Motor neuron (in vitro differentiated cells): ENCODE data around the gene TMEM259. TPM values are rescaled to one million over a fixed set of nuclear protein-coding genes. Genes with fewer than 3 reads are reported as not detected.
A peak's percentile ranks its signal among the peaks of the same experiment; 100 is the strongest.

Source experiments
- ATAC-seq, 8 experiments: fragments of 200-7000 bp; cut with Tn5 transposase; replicated peaks in 6 of 8; 2 replicates each; pipeline ENCODE4 v1.8.0; 2021; ENCODE audit warnings: mild to moderate bottlenecking in 8 of 8, moderate library complexity in 8 of 8
- H3K27ac ChIP-seq, 2 donors: fragments of 250-450 bp; sonication (Bioruptor Pico); 2 replicates each; pipeline ENCODE4 v1.9.0; 2021; ENCODE audit warnings: antibody characterized with exemption in 2 of 2, mild to moderate bottlenecking in 2 of 2, moderate library complexity in 1 of 2
- H3K4me1 ChIP-seq, 2 donors: fragments of 250-450 bp; sonication (Bioruptor Pico); replicated peaks in 1 of 2; 2 replicates each; pipeline ENCODE4 v1.6.1; 2021; ENCODE audit warnings: antibody characterized with exemption in 2 of 2, mild to moderate bottlenecking in 2 of 2, moderate library complexity in 1 of 2
- H3K4me3 ChIP-seq, 5 donors: fragments of 250-450 bp; sonication (Bioruptor Pico); 2 replicates each; pipeline ENCODE4 v1.9.0; 2021; ENCODE audit warnings: antibody characterized with exemption in 5 of 5, mild to moderate bottlenecking in 5 of 5, moderate library complexity in 4 of 5
- WGBS, 10 experiments: fragments of 450-650 bp; shearing (Covaris generic); methylation state at CpG; one replicate each; pipeline ENCODE4 v1.0.0; 2022; 5-methylcytosine and 5-hydroxymethylcytosine counted together
- in situ Hi-C, 9 experiments: fragments of 400-800 bp; cut with MboI; loops; one replicate each; pipeline ENCODE4 v1.15.0; 2021; ENCODE audit warnings: low sequenced_read_pairs in 9 of 9, low pct_unique_long_range_greater_than_20kb in 2 of 9; ENCODE audit not compliant: unreplicated experiment in 9 of 9
- total RNA-seq, 8 experiments: library from RNA; unstranded; fragments of 300-600 nt; gene quantifications; 2 replicates each; pipeline versions ENCODE4 v1.2.3 to v1.2.4, GENCODE V29; 2022

TMEM259 gene
- total RNA-seq, 8 experiments from 2014 or later = 59.4 to 125 (median 87.8) TPM

DNA sequence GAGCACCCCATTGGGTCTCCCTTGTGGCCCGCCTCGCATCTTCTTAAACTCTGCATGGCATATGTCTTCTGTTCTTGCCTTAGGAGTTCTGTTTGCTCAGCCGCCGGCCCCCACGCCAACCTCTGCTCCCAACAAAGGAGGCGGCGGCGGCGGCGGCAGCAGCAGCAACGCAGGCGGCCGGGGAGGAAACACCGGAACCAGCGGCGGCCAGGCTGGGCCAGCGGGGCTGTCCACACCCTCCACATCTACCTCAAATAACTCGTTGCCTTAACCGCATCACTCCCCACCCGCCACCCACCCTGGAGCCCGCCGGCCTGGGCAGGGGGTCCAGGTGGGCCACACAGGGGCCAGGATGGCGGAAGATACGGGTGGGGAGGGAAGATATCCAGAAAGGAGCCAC is 49.1 kb downstream of the TMEM259 start:
- Histone ChIP-seq H3K4me1 (peaks cover 3 to 6% of the 10 kb centered on the region in 2 donors), H3K27ac (no peak overlapping the region), H3K4me3 (no peak overlapping the region)
- 80 to 100% methylated on average over 1 to 2 of the region's 24 CpGs; no CpG with 5 or more reads in 8 of the 10 experiments for WGBS, 10 experiments
- in situ Hi-C loops = no loop called here
- ATAC-seq = no peak

GRCh38 chr19:970695-971094 is 50.2 kb downstream of the TMEM259 start:
- Histone ChIP-seq H3K4me1 (peaks cover 3 to 6% of the 10 kb centered on the region in 2 donors), H3K4me3 (no peak overlapping the region), H3K27ac (no peak overlapping the region)
- WGBS, 10 experiments = 80 to 100% (median 96%) methylated on average over 1 to 12 of the region's 14 CpGs; no CpG with 5 or more reads in 1 of the 10 experiments
- ATAC-seq = peak in 2 of 8 experiments; percentile 39 to 59
- in situ Hi-C loops = no loop called here

DNA sequence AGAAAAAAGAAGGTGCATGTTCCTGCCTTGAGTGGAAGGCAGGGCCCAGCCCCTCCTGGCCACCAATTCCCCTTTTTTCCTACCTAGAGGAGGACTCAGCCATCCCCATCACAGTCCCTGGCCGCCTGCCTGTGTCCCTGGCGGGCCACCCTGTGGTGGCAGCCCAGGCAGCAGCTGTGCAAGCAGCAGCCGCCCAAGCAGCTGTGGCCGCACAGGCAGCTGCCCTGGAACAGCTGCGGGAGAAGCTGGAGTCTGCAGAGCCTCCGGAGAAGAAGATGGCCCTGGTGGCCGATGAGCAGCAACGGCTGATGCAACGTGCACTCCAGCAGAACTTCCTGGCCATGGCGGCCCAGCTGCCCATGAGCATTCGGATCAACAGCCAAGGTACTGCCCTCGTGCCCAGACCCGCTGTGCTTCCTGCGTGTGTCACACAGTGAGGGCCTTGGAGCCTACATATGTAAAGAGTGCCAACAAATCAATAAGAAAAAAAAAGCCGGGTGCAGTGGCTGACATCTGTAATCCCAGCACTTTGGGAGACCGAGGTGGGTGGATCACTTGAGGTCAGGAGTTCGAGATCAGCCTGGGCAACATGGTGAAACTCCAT is 54.3 kb downstream of the TMEM259 start:
- no peak overlapping the region for H3K4me3 ChIP-seq
- in situ Hi-C loops = no loop called here
- peaks cover 0 to 11% of the 10 kb centered on the region in 2 donors for H3K4me1 ChIP-seq
- 81 to 100% (median 91%) methylated on average over 2 to 10 of the region's 17 CpGs; no CpG with 5 or more reads in 4 of the 10 experiments for WGBS, 10 experiments
- H3K27ac ChIP-seq = no peak overlapping the region
- no peak for ATAC-seq

DNA sequence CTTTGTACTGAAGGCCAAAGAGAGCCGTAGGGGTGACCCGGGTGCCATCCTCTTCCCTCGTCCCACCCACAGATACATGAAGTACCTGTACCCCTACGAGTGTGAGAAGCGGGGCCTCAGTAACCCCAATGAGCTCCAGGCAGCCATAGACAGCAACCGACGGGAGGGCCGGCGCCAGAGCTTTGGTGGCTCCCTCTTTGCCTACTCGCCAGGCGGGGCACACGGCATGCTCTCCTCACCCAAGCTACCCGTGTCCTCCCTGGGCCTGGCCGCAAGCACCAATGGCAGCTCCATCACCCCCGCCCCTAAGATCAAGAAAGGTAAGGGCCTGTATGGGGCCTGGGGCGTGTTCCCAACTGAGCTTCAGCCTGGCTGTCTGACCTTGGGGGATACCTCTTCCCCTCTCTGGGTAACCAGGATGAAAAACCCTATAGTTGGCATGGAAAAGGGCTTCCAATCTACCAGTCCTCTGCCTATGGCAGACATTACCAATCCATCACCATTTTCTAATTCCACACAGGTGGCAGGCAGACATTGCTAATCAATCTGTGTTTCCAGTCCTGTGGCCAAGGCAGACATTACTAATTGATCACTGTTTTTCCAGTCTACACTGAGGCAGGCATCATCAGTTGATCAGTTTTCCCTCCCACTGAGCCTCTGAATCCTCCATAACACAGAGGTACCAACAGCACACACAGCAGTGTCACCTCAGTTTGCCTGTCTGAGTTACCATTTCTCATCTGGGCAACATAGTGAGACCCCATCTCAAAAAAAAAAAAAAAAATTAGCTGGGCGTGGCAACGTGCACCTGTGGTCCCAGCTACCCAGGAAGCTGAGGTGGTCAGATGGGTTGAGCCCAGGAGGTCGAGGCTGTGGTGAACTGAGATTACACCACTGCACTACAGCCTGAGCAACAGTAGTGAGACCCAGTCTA is 55.9 kb downstream of the TMEM259 start:
- WGBS, 10 experiments = 88 to 100% (median 100%) methylated on average over 1 to 9 of the region's 19 CpGs; no CpG with 5 or more reads in 4 of the 10 experiments
- Histone ChIP-seq H3K4me1 (peaks cover 0 to 22% of the 10 kb centered on the region in 2 donors), H3K4me3 (no peak overlapping the region), H3K27ac (no peak overlapping the region)
- ATAC-seq = no peak
- in situ Hi-C loops = no loop called here

- H3K4me1 ChIP-seq = peaks cover 0 to 22% of the 10 kb centered on the region in 2 donors
- in situ Hi-C loops = no loop called here
- WGBS, 10 experiments = 80 to 100% methylated on average over 1 to 6 of the region's 16 CpGs; no CpG with 5 or more reads in 8 of the 10 experiments
- H3K27ac ChIP-seq = no peak overlapping the region
- H3K4me3 ChIP-seq = no peak overlapping the region
- ATAC-seq = no peak
Observed at GRCh38 chr19:964116-964520, 56.8 kb downstream of the TMEM259 start.

DNA sequence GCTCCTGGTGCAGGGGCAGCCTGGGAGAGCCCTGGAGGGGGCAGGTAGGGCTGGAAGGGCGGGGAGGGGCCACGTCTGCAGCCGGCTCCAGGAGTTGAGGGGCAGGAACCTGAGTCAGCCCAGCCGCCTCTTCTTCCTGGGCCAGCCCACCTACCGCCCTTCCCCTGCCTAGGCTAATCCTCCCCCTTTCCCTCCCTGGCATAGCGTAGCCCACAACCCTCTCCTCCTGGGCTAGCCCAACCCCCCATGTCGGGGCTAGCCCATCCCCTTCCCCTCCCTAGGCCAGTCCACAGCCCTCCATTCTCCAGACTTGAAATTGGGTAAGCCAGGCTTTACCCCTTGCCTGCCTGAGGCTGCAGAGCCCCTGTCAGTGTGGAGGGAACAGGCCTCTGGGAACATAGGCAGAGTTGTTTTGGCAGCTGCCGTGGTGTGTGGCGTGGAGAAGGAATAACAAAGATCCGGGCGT is 57.4 kb downstream of the TMEM259 start:
- no peak overlapping the region for H3K27ac ChIP-seq
- in situ Hi-C loops = no loop called here
- peak in 1 of 8 experiments; percentile 6 for ATAC-seq
- H3K4me3 ChIP-seq = no peak overlapping the region
- H3K4me1 ChIP-seq = peaks cover 0 to 22% of the 10 kb centered on the region in 2 donors
- WGBS, 10 experiments = 100% methylated on average over 1 to 2 of the region's 11 CpGs; no CpG with 5 or more reads in 8 of the 10 experiments

DNA sequence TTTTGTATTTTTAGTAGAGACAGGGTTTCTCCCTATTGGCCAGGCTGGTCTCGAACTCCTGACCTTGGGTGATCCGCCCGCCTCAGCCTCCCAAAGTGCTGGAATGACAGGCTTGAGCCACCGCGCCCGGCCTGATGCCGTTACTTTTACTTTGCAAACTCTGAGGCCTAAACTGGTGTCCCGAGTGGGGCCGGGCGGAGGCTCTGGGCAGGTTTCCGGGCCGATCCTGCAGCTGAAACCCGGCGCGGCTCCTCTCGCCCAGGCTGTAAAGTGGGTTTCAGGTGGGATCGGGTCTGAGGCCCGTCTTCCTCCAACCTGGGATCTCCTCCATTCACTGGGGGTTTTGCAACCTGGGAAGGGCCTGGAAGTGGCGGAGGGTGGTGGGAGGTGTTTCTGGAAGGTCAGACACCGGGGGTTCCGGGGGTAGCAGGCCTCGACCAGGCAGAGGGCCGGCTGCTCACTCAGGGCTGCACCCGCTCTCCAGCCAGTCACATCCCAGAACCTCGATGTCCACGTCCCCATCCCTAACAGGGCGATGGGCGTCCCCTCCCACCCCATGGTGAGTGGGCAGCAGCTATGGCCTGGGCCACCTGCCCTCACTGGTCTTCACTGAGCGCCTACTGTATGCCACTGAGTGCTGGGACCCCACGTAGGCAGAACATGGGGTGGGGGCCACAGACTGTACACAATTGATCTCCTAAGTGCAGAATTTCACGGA is 58.1 kb downstream of the TMEM259 start:
- peak overlapping the region in 1 of 2 donors; percentile 11 for H3K27ac ChIP-seq
- ATAC-seq = no peak
- no peak overlapping the region for H3K4me3 ChIP-seq
- in situ Hi-C loops = no loop called here
- H3K4me1 ChIP-seq = peaks cover 0 to 22% of the 10 kb centered on the region in 2 donors
- WGBS, 10 experiments = 69 to 96% (median 83%) methylated on average over 7 to 10 of the region's 31 CpGs; no CpG with 5 or more reads in 6 of the 10 experiments

DNA sequence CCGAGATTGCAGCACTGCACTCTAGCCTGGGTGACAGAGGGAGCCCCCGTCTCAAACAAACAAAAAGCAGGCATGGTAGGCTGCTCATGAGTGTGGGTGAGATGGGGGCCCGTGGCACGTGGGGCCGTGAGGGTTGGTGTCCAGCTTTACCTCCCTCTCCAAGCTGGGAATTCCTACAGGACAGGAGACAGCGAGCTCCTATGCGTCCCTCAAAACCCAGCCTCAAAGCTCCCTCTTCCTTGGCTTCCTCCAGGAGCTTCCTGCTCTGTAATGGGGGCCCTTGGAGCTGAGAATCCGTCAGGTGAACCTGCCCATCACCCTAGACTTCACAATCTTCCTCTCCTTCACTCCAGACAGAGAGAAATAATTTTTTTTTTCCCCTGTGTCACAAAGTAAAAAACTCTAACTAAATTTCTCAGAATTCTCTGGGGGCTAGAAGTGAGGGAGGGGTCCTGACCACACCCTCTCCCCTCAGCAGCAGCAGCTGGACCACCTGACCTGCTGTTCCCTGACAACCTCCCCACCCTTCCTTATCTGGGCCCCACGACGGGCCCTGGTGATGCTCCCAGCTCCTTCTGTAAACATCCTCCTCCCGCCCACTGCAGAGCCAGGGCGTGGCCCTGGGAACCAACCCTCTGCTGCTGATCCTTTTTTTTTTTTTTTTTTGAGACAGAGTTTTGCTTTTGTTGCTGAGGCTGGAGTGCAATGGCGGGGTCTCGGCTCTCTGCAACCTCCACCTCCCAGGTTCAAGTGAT is 58.9 kb downstream of the TMEM259 start:
- peak; percentile 60 to 90 (median 76) for ATAC-seq
- Histone ChIP-seq H3K4me1 (peaks cover 2 to 27% of the 10 kb centered on the region in 2 donors), H3K4me3 (no peak overlapping the region), H3K27ac (peak overlapping the region in 1 of 2 donors; percentile 57)
- 20 to 100% (median 55%) methylated on average over 1 to 3 of the region's 14 CpGs; no CpG with 5 or more reads in 2 of the 10 experiments for WGBS, 10 experiments
- in situ Hi-C loops = no loop called here

DNA sequence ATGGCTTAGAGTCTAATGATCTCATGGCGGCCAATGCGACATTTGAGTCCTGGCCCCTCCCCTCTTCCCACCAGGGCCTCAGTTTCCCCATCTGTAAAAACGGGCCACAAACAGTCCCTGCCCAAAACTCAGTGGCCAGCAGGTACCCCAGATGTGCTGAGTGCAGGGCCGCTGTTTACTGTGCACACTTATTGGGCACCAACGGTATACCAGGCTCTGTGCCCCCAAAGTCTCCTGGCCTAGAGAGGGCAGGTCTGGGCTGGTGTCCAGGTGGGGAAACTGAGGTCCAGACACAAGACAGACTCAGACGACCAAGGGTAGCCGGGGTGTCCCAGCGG is 60.4 kb downstream of the TMEM259 start:
- Histone ChIP-seq H3K4me3 (no peak overlapping the region), H3K27ac (no peak overlapping the region), H3K4me1 (peaks cover 17 to 41% of the 10 kb centered on the region in 2 donors)
- no peak for ATAC-seq
- in situ Hi-C loops = no loop called here
- WGBS, 10 experiments = 71 to 100% (median 93%) methylated on average over 1 to 4 of the region's 8 CpGs; no CpG with 5 or more reads in 7 of the 10 experiments

DNA sequence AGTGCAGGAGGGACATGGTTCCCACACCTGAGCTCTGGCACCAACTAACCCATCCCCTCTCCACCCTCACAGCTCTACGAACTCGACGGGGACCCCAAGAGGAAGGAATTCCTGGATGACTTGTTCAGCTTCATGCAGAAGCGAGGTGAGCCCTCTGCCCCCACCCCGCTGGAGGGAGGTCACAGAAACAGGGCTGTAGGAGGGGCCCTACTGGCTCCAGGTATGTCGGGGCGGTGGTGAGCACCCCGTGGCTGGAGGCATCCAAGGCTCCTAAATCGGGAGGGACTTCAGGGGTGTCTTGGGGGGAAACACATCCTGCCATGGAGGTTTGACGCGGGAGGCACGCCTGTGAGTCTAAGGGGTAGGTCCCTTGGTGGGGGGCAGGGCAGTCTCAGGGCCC is 60.9 kb downstream of the TMEM259 start:
- 73 to 100% (median 90%) methylated on average over 1 to 3 of the region's 12 CpGs; no CpG with 5 or more reads in 7 of the 10 experiments for WGBS, 10 experiments
- Histone ChIP-seq H3K4me3 (no peak overlapping the region), H3K4me1 (peaks cover 21 to 47% of the 10 kb centered on the region in 2 donors), H3K27ac (no peak overlapping the region)
- in situ Hi-C loops = no loop called here
- ATAC-seq = no peak
